Suppressor macrophage treated with lipopolysaccharide for 4 hours (primary cell): ENCODE results near the gene TMEM150B.

Experiments used
- DNase-seq: peaks from one replicate; pipeline ENCODE4 v3.0.0-alpha.2; 2020

The TMEM150B gene

DNA sequence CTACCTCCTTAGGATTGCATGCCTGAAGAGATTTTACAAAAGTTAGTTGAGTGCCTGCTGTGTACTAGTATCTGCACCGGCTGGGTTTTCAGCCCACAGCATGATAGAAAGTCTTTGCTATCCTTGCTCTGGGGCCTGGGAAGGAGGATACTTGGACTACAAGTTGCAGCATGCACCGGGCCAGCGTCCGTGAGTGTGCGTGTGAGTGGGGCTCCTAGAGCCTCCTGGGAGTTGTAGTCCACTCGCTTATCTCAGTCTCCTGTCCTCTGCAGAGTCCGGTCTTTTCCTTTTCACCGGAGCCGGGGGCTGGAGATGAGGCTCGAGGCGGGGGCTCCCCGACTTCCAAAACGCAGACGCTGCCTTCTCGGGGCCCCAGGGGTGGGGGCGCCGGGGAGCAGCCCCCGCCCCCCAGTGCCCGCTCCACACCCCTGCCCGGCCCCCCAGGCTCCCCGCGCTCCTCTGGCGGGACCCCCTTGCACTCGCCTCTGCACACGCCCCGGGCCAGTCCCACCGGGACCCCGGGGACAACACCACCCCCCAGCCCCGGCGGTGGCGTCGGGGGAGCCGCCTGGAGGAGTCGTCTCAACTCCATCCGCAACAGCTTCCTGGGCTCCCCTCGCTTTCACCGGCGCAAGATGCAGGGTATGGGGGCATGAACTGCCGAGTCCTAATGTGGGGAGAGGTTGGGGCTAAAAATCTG, 20.7 kb downstream of the TMEM150B start:
- no peak for DNase-seq

DNA sequence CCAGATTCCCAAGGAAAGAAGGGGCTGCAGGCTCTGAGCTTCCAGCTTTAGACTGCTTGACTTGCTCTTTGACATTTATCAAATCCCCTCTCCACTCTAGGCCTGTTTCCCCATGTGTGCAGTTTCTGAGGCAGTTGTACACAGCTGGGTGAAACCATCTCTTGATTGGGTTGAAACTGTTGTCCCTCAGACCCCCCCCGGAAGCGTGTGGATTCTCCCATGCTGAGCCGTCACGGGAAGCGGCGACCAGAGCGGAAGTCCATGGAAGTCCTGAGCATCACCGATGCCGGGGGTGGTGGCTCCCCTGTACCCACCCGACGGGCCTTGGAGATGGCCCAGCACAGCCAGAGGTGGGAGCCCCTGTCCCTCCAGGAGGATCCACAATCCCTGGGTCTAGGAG, 21.7 kb downstream of the TMEM150B start:
- no peak for DNase-seq

DNA sequence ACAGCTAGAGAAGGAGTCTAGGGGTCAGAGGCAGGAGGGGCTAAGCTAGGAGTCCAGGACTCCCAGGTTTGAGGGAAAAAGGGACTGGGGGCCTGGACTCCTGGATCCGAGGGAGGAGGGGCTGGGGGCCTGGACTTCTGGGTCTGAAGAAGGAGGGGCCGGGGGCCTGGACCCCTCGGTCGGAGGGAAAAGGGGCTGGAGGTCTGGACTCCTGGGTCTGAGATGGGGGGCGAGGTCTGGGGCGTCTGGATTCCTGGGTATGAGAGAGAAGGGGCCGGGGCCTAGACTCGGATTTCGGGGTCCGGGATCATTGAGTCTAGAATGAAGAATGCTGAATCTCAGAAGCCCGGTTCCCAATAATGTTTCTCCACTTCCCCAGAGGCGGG, 22.8 kb downstream of the TMEM150B start:
- no peak for DNase-seq

- peak; percentile 90 for DNase-seq
These were observed 23.5 kb downstream of the TMEM150B start for GRCh38 chr19:55301459-55302317.

- DNase-seq: no peak
These were observed 24.2 kb downstream of the TMEM150B start for GRCh38 chr19:55300886-55301458.

DNA sequence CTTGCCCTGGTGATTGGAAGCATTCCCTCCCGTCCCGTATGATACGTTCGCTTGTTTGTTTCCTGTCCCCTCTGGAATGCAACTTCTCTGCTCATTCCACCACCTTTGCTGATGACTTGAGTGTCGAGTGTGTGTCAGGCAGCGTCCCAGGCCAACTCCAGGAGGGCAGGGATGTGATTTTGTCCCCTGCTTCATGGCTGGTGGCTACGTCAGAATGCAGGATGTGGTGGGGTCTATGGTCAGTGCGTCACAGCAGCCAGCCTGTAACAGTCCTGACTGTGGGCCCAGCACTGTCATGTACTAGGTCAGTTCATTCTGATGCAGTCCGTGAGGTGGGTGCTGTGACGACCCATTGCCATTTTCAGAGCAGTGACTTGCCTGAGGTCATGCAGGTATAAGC, 25.1 kb downstream of the TMEM150B start:
- DNase-seq: no peak

- DNase-seq: no peak
These were observed 27.9 kb downstream of the TMEM150B start for GRCh38 chr19:55297267-55297666.

DNA sequence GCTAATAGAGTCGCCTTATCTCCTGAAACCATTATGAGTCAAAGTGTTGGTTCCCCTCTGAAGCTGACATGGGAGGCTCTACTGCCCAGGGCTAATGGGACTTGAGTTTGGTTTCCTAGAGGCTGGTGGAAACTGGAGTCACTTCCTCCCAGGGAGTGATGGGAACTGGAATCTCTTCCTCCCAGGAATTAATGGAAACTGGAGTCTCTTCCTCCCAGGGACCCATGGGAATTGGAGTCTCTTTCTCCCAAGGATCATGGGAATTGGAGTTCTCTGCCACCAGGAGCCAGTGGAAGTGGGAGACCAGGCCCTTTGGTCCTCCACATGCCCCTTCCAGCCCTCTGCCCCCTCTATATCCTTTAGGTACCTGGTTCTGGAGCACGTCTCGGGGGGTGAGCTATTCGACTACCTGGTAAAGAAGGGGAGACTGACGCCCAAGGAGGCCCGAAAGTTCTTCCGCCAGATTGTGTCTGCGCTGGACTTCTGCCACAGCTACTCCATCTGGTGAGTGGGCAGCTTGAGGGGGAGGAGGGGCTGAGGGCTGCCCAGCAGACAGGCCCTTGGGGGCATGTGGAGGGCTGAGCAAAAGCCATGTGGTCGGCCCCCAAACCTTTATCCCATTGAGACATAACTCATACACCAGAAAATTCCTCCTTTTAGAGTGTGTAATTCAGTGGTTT, 35.9 kb downstream of the TMEM150B start:
- DNase-seq: no peak

- DNase-seq: no peak
These were observed 37.6 kb downstream of the TMEM150B start for GRCh38 chr19:55287361-55288079.

DNA sequence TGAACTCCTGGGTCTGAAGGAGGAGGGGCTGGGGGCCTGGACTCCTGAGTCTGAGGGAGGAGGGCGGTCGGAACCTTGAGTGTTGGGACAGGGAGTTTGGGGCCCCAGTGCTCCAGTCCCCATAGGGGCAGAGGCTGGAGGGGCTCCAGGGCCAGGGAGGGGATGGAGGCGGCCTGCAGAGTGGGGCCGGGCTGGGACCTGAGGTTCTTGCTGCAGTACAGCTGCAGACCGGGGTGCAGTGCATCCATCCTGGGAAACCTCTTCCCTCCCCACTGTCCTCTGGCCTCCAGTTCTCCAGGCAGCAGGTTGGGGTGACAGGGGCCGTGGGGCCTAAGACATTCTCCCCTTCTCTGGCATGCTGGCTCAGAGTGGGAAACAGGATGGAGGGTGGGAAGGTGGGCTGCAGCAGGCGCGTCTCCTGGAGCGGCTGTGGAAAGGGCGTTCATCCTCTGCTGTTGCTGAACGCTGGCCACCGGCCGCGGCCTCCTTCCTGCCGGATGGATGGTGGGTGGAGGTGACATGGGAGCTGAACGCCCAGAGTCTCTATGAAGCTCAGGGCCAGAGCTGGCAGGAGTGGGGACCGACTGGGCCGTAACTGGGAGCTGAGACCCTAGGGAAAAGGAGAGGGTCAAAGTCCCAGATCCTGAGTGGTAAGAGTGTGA, 39.8 kb downstream of the TMEM150B start:
- no peak for DNase-seq

- no peak for DNase-seq
These were observed 40.6 kb downstream of the TMEM150B start for GRCh38 chr19:55284405-55285058.

DNA sequence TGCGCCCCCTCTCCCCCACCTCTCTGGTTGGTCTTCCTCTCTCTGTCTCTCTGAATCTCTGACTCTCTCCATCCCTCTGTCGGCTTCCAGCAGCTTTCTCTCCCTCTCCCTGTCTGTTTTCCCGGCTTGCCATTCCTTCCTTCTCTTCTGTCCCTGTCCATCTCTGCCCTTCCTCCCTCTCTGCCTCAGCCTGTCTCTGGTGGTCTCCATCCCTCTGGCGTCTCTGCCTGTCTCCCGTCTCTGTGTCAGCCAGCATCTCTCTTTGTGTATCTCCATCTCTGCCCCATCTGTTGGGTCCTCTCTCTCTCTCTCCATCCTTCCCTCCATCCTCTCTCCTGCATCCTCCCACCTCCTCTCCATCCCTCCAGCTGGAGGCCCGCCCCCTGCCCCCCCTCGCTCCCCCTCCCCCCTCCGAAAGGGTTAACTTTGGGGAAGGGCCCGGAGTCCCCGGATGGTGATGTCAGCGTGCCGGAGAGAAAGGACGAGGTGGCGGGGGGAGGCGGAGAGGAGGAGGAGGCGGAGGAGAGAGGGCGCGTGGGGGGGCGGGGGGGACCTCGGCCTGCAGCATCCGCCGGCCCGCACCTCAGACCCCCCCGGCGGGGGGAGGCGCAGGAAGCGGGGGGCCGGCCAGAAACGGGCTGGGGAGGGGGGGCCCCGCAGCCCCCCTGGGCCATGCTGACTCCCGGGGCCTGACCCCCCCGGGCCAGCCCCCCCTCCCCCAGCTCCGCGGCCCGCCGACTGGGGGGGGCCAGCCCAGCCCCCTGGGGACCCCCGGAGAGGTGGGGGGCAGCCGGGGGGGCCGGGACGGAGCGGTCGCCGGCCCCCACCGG, 41.4 kb downstream of the TMEM150B start, which contains the start of gene BRSK1:
TSS of gene BRSK1 (plus strand) at position 450 of the 830 bp plus-strand sequence. CDS start 446 bp downstream, outside the sequence.
- DNase-seq: no peak

- DNase-seq: peak; percentile 85
These were observed 45.1 kb downstream of the TMEM150B start, which contains the start of gene HSPBP1 for GRCh38 chr19:55279770-55280643. Gene HSPBP1, minus strand, starts transcription at chr19:55280110. Its CDS starts 502 bp downstream, at chr19:55279608.

DNA sequence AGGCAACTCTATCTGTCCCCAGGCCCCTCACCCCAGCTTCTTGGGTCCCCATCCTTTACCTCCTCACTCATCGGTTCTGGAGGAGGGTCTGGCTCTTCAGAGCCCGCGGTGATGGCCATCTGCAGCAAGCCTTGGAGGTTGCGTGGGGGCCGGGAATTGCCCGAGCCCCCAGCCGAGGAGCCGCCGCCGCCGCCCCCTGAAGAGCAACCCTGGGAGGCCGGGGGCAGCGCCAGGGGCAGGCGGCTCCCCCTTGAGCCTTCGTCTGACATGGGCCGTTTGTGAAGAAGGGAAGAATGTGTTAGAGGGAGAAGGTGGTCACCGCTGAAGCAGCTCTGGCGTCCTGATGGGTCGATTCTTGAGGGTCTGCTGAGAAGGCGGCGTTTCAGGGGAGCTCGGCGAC, 45.8 kb downstream of the TMEM150B start:
- DNase-seq: no peak

- no peak for DNase-seq
These were observed 46.6 kb downstream of the TMEM150B start for GRCh38 chr19:55278391-55279135.

- DNase-seq: no peak
These were observed 47.6 kb downstream of the TMEM150B start for GRCh38 chr19:55277494-55277893.

- DNase-seq: no peak
These were observed 48.3 kb downstream of the TMEM150B start for GRCh38 chr19:55276720-55277430.
